ENCODE results near the gene MRPS34. TPM values are rescaled to one million over a fixed set of nuclear protein-coding genes. Genes with fewer than 3 reads are reported as not detected.

Gene MRPS34
- total and polyA plus RNA-seq, 2 experiments from 2014 or later: 116 to 155 TPM

- under 1% methylated on average over 78 of the region's 102 CpGs for WGBS (ENCODE audit: low lambda C conversion rate, missing lambda C conversion rate)
- Histone ChIP-seq H3K27me3 (no peaks in the 10 kb centered on the region), H4K20me1 (ENCODE audit: insufficient read depth, poor library complexity, severe bottlenecking) (peaks cover 10% of the 10 kb centered on the region), H3K9me3 (ENCODE audit: low read depth) (no peaks in the 10 kb centered on the region), H3K4me3 (peak within 1 kb of the TSS; percentile 65), H3K9me2 (replicated peaks; ENCODE audit: insufficient read depth) (no peaks in the 10 kb centered on the region), H3K4me1 (ENCODE audit: insufficient read depth) (peaks cover 9% of the 10 kb centered on the region), H2AFZ (peak within 1 kb of the TSS; percentile 44), H3K4me2 (peak within 1 kb of the TSS; percentile 97), H3K36me3 (replicated peaks; ENCODE audit: insufficient read depth, low read depth) (no peaks in the 10 kb centered on the region), H3K27ac (peak within 1 kb of the TSS; percentile 62), H3K79me2 (peaks cover 55% of the 10 kb centered on the region)
- no peak for TF ChIP-seq EZH2 (IDR thresholded peaks at IDR 0.05; ENCODE audit: borderline replicate concordance)
- TF ChIP-seq EZH2phosphoT487 (IDR thresholded peaks at IDR 0.05; ENCODE audit: low read depth, severe bottlenecking, unreplicated experiment): no peak
- no peak for TF ChIP-seq CTCF (IDR thresholded peaks at IDR 0.05; ENCODE audit: poor library complexity)
- DNase-seq (ENCODE audit: low spot score): peak; percentile 100
Measured at GRCh38 chr16:1782408-1783264, 9.7 kb upstream of the MRPS34 start, which contains the start of the genes NUBP2 and SPSB3. Gene NUBP2 (plus strand): TSS chr16:1782960. CDS start chr16:1783021, 61 bp downstream. Gene SPSB3 (minus strand): TSS chr16:1782571. CDS start chr16:1781483, 1,088 bp downstream.

GRCh38 chr16:1781758-1782407 lies 8.9 kb upstream of the MRPS34 start:
- Histone ChIP-seq H3K27ac (peak overlapping the region; percentile 62), H3K4me2 (peak overlapping the region; percentile 97), H3K4me1 (ENCODE audit: insufficient read depth) (peaks cover 9% of the 10 kb centered on the region), H3K4me3 (peak overlapping the region; percentile 17), H3K9me2 (replicated peaks; ENCODE audit: insufficient read depth) (no peaks in the 10 kb centered on the region), H3K79me2 (peaks cover 53% of the 10 kb centered on the region), H2AFZ (no peak overlapping the region), H3K9me3 (ENCODE audit: low read depth) (no peaks in the 10 kb centered on the region), H3K27me3 (no peaks in the 10 kb centered on the region), H3K36me3 (replicated peaks; ENCODE audit: insufficient read depth, low read depth) (no peaks in the 10 kb centered on the region), H4K20me1 (ENCODE audit: insufficient read depth, poor library complexity, severe bottlenecking) (peaks cover 10% of the 10 kb centered on the region)
- WGBS (ENCODE audit: low lambda C conversion rate, missing lambda C conversion rate): under 1% methylated on average over 37 of the region's 70 CpGs
- DNase-seq (ENCODE audit: low spot score): no peak
- TF ChIP-seq EZH2phosphoT487 (IDR thresholded peaks at IDR 0.05; ENCODE audit: low read depth, severe bottlenecking, unreplicated experiment): no peak
- no peak for TF ChIP-seq EZH2 (IDR thresholded peaks at IDR 0.05; ENCODE audit: borderline replicate concordance)

- Histone ChIP-seq H3K79me2 (peaks cover 47% of the 10 kb centered on the region), H3K9me2 (replicated peaks; ENCODE audit: insufficient read depth) (no peaks in the 10 kb centered on the region), H3K4me3 (peak overlapping the region; percentile 17), H3K27ac (peak overlapping the region; percentile 62), H3K27me3 (no peaks in the 10 kb centered on the region), H3K4me1 (ENCODE audit: insufficient read depth) (peaks cover 9% of the 10 kb centered on the region), H4K20me1 (ENCODE audit: insufficient read depth, poor library complexity, severe bottlenecking) (peaks cover 10% of the 10 kb centered on the region), H2AFZ (no peak overlapping the region), H3K36me3 (replicated peaks; ENCODE audit: insufficient read depth, low read depth) (no peaks in the 10 kb centered on the region), H3K9me3 (ENCODE audit: low read depth) (no peaks in the 10 kb centered on the region), H3K4me2 (peak overlapping the region; percentile 97)
- WGBS (ENCODE audit: low lambda C conversion rate, missing lambda C conversion rate): 80% methylated on average over 20 of the region's 20 CpGs
- DNase-seq (ENCODE audit: low spot score): no peak
- TF ChIP-seq EZH2phosphoT487 (IDR thresholded peaks at IDR 0.05; ENCODE audit: low read depth, severe bottlenecking, unreplicated experiment): no peak
- TF ChIP-seq CTCF (IDR thresholded peaks at IDR 0.05; ENCODE audit: poor library complexity): no peak
- TF ChIP-seq EZH2 (IDR thresholded peaks at IDR 0.05; ENCODE audit: borderline replicate concordance): no peak
Measured at GRCh38 chr16:1781254-1781653, 8.3 kb upstream of the MRPS34 start.

All from hepatocyte (in vitro differentiated cells).